HCEC 1CT (cell line): ENCODE measurements around the gene PAOX.
"Not testable (repeated sequence)": the region's sequence is repeated elsewhere in the genome, so short reads cannot be mapped to it uniquely, and the experiment has no call there.

Experiments used
- DNase-seq: peaks from one replicate; pipeline ENCODE4 v3.0.0-alpha.2; 2017

Gene PAOX

DNA sequence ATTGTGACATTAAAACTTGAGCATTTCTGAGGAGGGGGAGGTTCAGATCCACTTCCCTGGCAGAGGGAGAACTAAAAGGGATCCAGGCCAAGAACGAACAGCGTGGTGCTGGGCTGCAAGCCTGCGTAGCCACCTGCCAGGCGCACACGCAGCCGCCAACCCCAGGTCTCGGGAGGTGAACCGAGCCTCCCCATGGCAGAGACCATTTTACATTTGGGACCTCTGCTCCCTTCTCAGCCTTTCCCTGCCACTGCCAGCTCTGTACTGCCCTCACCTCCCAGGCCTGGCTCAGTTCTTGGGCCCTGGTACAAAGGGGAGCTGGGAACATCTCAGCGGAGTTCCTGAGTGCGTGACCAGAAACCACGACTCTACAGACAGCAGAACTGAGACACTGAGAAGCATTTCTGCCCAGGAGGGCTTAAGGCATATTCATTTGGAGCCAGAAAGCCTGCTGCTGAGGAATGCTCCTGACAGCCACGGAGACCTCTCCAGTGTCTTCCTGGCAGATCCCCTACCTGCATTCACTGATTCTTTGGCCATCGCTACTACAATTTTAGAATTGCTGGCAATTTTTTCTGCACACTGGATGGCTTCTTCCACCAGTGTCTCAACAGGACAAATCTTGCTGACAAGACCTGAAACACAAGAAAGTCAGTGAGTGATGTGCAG is 13.5 kb upstream of the PAOX start:
- DNase-seq = no peak

DNA sequence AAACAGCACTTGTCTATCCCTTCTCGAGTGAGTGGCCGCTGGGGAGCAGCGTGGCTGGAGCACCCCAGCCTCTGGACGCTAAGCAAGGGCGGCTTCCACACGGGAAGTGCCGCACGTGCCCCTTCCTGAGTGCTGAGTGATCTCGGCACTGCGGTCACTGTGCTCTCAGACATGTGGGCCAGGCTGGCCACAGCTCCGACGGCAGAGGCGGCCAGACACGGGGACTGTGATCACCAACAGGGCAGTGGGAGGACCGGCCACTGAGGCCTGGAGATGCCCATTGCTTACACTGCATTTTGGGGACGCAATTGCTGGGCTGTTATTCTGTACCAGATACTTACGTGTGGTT is 13.0 kb upstream of the PAOX start:
- DNase-seq = no peak

DNA sequence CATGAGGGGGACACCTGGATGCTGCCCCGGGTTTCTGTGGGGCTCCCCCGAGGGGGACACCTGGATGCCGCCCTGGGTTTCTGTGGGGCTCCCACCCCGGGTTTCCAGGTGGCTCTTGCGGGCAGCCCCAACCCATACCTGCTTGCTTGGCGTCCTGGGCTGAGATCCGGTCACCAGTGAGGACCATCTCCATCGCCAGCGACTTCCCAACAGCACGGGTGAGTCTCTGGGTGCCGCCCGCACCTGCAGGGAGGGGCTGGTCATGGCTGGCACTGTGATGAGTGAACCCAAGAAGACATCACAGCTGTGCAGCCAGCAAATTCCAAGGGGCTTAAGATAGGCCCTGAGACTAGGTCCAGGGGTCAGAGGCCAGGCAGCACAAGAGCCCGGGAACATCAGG is 12.3 kb upstream of the PAOX start:
- no peak for DNase-seq

DNA sequence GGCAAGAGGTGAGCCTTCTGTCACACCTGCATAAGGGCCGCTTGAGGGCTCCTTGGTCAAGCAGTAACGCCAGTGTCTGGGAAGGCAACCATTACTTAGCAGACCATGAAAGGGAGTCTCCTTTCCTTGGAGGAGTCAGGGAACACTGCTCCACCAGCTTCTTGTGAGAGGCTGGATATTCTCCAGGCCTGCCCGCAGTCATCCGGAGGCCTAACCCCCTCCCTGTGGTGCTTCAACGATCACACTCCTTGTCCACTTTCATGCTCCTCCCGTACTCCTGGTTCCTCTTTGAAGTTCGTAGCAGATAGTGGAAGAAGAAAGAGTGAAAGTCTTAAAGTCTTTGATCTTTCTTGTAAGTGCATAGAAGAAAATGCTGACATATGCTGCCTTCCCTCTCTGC is 11.6 kb upstream of the PAOX start:
- DNase-seq = not testable (repeated sequence)

DNA sequence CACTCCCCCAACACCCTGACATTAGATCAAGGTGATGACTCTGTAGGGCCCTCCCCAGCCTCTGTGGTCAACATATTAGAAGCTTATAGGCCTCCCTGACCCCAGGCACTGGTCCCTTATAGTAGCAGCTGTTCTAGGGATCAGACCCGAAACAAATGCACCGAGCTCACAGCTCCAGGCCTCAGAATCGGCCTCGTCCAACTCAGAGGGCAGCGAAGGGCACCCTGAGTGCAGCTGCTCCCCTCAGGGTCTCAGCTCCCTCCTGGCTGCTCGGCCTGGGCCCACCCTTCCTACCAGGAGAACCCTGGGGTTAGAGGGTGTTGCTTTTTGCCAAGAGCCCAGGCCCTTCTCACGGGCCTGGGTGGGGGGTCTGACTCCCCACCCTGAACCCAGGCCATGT is 10.9 kb upstream of the PAOX start:
- DNase-seq = no peak

DNA sequence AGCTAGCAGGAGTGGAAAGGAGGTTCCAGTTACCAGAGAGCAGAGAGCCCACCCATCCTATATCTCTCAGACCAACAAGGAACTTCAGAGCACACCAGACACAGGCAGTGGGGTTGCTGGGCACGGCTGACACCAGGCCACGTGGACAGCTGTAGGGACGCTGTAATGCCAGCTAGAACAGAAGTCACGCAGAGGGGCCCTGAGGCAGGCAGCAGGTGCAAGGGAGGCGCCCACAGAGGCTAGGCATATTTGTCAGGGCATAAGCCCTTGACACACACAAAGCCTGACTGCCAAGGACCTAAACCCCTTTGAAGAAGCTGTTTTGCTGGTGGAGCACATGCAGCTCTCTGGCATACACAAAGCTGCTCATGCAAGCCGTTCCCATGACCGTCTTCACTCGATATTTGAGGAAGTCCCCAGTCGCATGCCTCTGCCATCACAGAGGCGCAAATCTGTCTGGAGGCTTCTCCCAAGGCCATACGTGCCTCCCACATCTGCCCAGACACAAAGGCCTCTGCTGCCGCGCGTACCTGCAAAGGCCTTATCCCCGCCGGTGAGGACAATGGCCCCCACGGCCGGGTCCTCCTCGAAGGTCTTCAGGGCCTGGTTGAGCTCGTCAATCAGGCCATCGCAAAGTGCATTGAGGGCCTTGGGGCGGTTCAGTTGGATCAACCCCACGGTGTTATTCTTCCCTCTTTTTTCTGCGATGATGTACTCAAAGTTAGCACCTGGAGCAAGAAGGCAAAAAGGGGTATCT is 8.9 kb upstream of the PAOX start:
- DNase-seq = no peak

DNA sequence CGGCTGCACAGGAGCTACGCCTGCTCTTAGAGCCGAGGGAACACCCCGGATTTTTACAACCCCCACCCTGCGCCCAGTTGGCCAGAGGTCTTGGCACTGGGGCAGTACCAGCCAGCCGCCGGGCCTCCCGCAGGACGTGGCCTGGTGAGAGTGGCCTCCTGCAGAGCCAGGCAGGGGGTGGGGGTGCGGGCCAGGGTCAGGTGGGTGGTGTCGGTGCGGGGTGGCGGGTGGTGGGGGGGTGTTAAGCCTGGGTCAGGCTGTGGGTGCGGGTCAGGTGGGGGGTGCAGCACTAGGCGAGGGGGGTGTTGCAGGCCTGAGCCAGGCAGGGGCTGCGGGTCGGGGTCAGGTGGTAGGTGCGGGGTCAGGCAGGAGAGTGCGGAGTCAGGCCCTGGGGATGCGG is 6.6 kb upstream of the PAOX start:
- no peak for DNase-seq

DNA sequence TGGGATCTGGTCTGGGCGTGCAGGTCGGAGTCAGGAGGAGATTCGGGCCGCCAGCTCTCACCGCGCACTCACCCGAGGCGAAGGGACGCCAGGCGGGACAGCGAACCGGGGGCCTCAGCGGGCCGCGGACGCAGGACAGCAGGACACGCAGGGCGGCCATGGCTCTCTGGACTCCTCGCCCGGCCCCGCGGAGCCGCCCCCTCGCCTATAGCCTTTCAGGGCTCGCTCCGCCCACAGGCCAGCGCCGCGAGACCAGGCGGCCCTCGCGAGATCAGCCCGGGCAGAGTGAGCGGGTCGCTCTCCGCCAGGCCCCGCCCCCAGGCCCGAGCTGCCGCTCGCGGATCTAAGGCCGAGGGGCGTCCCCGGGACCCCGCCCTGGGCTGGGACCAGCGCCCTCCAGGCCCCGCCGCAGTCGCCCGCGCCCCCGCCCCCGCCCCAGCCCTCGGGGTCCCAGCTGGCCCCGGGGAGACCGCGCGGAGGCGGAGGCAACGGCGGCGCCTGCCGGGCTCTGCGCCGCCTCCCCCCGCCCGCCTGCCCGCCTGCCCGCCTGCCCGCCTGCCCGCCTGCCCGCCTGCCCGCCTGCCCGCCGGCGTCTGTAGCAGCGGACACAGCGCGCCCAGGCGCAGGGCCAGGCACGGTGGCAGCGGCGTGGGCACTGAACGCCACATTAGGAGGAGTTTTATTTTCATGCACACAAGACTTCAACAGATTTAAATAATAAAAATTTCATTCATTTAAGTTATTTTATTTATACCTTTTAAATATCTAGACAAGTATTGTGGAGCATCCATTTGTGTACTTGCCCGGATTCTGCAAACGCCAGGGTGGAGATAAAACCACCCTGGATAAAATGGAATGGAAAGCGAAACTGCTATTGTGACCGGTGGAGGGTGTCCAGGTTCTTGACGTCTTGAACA is 5.6 kb upstream of the PAOX start, which contains the start of gene ECHS1:
TSS of gene ECHS1 (minus strand) at position 181 of the 917 bp plus-strand sequence. CDS start at position 160, 21 bp downstream.
- DNase-seq = peak; percentile 90

DNA sequence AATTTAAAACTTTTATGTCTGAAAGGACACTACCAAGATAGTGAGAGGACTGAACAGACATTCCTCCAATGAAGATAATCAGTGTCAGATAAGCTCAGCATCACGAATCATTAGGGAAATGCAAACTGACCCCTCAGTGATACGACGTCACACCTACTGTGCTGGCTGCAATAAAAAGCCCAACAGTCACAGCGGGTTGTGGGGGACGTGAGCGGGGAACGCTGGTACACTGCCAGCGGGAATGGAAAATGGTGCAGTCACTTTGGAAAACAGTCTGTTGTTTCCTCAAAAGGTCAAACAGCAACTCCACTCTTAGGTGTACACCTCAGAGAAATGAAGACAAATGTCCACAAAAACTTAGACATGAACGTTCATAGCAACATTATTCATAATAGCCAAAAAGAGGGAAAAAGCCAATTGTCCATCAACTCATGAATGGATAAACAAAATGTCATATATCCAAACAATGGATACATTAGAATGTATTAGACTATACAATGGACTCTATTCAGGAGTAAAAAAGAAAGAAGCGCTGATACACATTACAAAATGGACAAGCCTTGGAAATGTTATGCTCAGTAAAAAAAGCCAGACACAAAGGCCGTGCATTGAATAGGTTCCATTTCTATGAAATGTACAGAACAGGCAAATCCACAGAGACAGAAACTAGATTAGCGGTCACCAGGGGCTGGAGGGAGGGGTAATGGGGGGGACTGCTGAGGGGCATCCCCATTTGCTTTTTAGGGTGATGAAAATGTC is 3.5 kb upstream of the PAOX start:
- DNase-seq = no peak

DNA sequence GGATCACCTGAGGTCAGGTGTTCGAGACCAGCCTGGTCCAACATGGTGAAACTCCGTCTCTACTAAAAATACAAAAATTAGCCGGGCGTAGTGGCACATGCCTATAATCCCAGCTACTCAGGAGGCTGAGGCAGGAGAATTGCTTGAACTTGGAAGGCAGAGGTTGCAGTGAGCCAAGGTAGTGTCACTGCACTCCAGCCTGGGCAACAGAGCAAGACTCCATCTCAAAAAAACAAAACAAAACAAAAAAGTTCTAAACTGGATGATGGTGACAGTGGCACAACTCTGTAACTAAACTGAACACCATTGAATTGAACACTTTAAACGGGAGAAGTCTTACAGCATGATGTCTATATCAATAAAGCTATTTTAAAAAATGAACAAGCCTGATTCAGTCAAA is 2.9 kb upstream of the PAOX start:
- not testable (repeated sequence) for DNase-seq

DNA sequence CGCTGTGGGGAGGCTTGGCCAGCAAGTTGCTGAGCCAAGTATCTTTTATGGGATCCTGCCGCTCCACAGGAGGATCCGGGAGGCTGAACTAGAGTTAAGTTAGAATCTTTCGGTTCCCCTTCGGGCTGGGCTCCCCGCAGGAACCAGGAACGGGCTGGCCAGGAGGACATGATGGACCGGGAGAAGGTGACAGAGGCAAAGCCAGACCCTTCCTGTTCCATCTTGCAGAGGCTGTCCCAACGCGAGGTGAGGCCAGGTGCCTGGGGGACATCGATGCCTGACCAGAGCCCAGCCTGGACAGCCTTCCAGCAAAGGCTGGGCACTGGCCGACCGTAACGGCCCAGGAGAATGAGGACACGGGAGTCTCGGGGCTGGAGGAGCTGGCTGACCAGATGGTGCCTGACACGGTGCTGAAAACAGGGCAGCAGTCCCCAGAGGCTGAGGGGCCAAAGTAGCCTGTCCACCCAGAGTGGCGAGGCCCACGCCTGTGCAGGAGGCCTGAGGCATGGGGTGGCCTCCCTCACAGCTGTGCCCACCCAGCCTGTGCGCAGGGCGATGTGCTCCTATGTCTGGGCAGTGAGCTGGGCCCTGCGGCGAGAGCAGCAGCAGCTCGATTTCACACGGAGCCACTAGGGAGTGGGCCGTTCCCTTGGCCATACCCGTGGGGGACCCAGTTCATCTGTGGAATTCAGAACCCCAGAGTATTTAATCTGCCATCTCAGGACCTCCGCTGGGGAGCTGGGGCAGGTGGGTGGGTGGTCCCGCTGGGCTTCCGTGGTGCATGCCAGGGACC is 1.8 kb upstream of the PAOX start:
- DNase-seq = no peak

DNA sequence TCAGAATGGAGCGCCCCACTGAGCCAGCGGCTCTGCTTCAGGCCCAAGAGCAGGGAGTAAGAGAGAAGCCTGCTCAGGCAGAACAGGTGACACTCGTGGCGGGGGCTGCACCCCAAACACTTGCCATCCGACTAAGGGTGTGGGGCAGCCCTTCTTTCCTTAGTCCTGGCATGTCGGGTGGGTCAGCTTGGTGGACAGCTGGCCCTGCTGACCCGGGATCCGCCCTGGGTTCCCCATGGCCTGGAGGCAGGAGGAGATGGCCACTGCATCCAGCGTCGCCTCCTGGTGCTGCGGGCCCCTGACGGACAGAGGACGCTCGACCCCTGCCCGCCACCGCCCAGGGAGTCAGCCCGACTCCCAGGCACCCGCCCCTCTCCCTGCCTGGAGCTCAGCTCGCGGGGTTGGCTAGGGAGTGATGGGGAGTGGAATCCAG is 1.2 kb upstream of the PAOX start:
- DNase-seq = no peak

DNA sequence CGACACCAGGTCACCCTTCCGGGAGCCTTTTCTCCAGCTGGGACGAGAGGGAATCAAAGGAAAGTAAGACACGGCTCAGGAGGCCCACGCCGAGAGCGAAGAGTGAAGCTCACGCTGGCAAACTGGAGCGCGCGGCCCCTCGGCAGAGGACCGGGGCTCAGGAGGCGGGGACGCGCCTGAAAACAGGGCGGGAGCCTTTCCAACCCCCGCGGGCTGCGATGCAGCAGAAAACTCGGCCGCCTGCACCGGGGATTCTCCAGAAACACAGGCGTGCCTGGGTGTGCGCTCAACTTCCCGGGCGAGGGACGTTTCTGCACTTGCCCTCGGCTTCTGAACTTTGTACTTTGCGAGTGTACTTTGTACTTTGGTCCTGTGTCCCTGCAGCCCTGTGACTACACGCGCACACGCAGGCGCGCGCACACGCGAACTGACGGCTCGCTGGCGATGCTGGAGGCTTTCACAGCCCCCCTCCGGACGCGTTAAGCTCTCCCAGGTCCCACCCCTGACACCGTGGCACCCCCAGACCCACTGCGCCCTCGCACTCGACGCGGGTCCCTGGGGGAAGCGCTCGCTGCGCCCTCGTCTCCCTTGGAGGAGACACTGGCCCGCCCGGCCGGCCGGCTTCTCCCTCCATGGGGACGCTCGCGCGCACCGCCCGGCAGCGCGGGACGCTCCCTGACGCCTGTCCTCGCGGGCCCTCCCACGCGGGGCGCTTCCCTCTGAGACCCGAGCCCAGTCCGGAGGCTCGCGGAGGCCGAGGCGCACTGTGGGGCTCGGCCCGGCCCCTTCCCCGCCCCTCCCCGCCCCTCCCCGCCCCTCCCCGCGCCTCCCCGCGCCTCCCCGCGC is 588 bp upstream of the PAOX start:
- peak; percentile 22 for DNase-seq

DNA sequence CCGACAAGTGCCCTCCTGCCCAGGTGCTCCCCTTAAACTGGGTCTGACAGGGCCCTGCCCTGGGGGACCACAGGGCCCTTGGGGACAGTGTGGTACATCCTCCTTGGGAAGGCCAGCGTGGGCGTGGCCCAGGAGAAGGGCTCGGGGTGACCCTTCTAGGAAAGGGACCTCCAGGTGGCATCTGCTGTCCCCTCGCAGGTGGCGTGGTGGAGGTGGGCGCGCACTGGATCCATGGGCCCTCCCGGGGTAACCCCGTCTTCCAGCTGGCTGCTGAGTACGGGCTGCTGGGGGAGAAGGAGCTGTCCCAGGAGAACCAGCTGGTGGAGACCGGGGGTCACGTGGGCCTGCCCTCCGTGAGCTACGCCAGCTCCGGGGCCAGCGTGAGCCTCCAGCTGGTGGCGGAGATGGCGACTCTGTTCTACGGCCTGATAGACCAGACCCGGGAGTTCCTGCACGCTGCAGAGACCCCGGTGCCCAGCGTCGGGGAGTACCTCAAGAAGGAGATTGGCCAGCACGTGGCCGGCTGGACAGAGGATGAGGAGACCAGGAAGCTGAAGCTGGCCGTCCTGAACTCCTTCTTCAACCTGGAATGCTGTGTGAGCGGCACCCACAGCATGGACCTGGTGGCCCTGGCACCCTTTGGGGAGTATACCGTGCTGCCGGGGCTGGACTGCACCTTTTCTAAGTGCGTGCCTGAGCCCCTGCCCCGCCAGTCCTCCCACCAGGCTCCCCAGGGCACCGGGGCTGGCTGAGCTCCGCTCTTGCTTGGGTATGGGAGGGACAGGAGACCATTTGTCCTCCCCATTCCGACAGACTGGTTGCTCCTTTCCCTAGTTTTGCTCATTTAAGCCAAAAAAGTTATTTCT is 972 bp downstream of the PAOX start:
- DNase-seq = no peak

DNA sequence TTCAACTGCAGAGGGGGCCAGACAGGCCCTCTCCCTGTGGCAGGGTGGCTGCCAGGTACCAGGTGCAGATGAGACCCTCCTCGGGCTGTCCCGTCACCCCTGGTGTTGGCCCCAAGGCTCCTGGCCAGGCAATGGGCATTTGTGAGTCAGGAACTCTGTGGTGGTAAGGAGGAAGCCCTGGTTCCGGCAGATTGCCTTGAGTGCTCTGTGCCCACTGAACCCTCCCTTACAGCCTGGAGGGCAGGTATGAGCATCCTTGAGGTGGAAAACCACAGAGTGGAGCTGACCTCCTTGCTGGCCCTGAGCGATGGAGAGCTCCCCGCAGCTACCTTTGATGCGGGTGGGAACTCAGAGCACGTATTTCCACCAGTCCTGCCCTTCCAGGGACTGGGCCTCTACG is 2.0 kb downstream of the PAOX start:
- no peak for DNase-seq

DNA sequence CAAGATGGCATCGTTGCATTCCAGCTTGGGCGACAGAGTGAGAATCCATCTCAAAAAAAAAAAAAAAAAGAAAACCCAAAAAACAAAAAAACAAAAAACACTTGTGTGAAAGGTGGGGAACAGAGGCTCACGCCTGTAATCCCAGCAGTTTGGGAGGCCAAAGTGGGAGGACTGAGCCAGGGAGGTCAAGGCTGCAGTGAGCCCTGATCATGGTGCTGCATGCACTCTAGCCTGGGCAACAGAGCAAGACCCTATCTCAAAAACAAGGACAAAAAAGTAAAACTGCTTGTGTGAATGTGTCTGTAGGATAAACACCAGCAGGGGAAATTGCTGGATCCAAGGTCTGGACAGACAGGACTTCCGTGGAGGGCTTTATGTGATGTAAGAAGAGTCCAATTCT is 4.5 kb downstream of the PAOX start:
- no peak for DNase-seq

DNA sequence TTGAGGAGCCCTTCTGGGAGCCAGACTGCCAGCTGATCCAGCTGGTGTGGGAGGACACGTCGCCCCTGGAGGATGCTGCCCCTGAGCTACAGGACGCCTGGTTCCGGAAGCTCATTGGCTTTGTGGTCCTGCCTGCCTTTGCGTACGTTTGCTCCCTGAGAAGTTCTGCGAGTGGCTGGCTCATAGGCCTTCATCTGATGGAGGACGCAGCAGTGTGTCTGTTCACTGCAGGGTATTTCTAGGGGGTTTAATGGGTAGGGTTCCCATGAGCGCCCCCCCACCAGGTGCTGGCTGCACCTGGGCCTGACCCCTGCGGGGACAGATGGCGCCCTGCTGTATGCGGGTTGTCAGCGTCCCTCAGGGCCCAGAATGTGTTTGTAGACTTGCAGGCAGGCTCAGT is 5.0 kb downstream of the PAOX start:
- no peak for DNase-seq

DNA sequence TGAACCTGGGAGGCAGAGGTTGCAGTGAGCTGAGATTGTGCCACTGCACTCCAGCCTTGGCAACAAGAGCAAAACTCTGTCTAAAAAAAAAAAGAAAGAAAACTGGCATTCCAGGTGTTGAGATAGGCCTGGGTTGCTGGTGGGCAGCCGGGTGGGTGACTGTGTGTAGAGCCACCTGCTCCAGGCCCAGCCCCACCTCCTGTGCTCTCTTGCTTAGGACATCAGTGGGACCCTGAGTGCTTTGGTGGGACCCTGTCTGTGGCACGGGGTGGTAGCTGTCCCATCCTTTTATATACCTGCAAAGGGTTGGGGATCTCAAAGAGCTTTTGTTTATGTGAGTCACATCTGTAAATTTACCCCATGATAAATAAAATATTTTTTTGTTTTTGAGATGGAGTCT is 6.2 kb downstream of the PAOX start:
- DNase-seq = no peak

DNA sequence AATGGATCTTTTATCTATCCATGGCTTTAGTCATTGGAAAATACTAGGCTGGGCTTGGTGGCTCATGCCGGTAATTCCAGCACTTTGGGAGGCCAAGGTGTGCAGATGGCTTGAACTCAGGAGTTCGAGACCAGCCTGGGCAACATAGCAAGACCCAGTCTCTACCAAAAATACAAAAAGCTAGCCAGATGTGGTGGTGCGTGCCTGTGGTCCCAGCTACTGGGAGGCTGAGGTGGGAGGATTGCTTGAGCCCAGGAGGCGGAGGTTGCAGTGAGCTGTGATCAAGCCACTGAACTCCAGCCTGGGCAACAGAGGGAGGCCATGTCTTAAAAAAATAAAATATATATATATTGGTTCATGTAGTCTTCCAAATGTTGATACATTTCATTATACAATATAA is 7.9 kb downstream of the PAOX start:
- DNase-seq = not testable (repeated sequence)
